Measurements from ENCODE around the gene ZDHHC13. TPM values are rescaled to one million over a fixed set of nuclear protein-coding genes. Genes with fewer than 3 reads are reported as not detected.
A peak's percentile ranks its signal among the peaks of the same experiment; 100 is the strongest.

ZDHHC13 gene
- total and polyA plus RNA-seq, 10 of the 15 experiments (the other 5 are each of a cell fraction or from before 2014, with no cell fraction given) = 8.5 to 34.2 (median 20.4) TPM

DNA sequence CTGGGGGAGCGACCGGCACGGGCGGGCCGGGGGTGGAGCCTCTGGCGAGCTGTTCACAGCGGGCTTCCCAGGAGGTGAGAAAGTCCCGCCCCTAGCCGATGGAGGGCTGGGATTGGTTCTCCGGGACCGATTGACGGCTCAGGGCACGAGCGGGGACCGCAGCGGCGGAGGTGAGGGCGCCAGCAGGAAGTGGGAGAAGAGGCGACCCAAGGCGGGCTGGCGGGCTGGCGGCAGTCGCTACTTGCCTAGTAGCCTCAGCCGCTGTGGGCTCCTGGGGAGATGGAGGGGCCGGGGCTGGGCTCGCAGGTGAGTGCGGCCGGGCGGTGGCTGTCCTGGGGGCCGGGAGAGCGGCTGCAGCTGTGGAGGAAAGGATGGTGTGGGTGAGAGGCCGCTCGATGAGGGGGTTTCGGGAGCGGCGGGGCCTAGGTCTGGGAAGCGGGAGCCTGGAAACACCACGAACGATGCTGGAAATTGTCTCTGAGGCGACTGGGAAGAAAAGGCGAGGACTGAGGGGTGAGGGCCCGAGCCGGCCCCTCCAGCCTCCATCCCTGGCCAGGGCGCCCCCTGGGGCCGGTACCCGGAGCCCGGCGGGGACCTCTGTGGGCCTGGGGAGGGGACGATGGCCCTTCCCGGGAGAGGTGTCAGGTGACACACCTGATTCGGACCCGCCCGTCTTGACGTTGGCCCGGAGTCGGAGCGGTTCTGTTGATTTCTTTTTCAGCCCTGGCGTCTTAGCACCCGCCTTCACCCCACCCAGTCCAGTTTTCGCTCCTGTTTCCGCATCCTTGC is at the start of gene ZDHHC13 (continued):
- no peak for TF ChIP-seq KAT2A (conservative IDR thresholded peaks at IDR 0.05; ENCODE audit: control insufficient read depth, low read depth, low read length)
- TF ChIP-seq, protein P1, sequence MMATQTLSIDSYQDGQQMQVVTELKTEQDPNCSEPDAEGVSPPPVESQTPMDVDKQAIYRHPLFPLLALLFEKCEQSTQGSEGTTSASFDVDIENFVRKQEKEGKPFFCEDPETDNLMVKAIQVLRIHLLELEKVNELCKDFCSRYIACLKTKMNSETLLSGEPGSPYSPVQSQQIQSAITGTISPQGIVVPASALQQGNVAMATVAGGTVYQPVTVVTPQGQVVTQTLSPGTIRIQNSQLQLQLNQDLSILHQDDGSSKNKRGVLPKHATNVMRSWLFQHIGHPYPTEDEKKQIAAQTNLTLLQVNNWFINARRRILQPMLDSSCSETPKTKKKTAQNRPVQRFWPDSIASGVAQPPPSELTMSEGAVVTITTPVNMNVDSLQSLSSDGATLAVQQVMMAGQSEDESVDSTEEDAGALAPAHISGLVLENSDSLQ (IDR thresholded peaks at IDR 0.05) = peak; percentile 98
- no peak for TF ChIP-seq ZNF592 (IDR thresholded peaks at IDR 0.05)
- TF ChIP-seq NR2C2 (IDR thresholded peaks at IDR 0.05; ENCODE audit: borderline replicate concordance, control insufficient read depth, insufficient read length, low read depth) = no peak
- TF ChIP-seq POU2F2 (IDR thresholded peaks at IDR 0.05; ENCODE audit: borderline replicate concordance, low read depth, low read length) = no peak
- TF ChIP-seq CBX3 (IDR thresholded peaks at IDR 0.05; ENCODE audit: borderline replicate concordance, low read depth) = no peak
- no peak for TF ChIP-seq ZNF687 (IDR thresholded peaks at IDR 0.05)
- TF ChIP-seq REST (IDR thresholded peaks at IDR 0.05; ENCODE audit: low read depth, low read length) = no peak
- no peak for TF ChIP-seq TARDBP (IDR thresholded peaks at IDR 0.05; ENCODE audit: borderline replicate concordance)
- TF ChIP-seq STAT1 (conservative IDR thresholded peaks at IDR 0.05) = no peak; the same call in 1 of the 2 replicates
- TF ChIP-seq CHD4 (IDR thresholded peaks at IDR 0.05) = no peak
- peak; percentile 70 for TF ChIP-seq IKZF1 (conservative IDR thresholded peaks at IDR 0.05)
- TF ChIP-seq MTA3 (IDR thresholded peaks at IDR 0.05; ENCODE audit: borderline replicate concordance, low read length) = no peak
